IPS DF 4.7 (cell line): ENCODE measurements around the gene PYM1.
"Not testable (repeated sequence)": the region's sequence is repeated elsewhere in the genome, so short reads cannot be mapped to it uniquely, and the experiment has no call there.

Experiments used
- DNase-seq: peaks from one replicate; pipeline ENCODE4 v3.0.0-alpha.2; 2013; ENCODE audit warnings: low spot score; ENCODE audit errors: extremely low read depth

PYM1 gene

GRCh38 chr12:55940065-55940732, 12.5 kb upstream of the PYM1 start:
- peak; percentile 89 for DNase-seq

- no peak for DNase-seq
Measured at GRCh38 chr12:55938826-55939501, 11.3 kb upstream of the PYM1 start.

- DNase-seq = no peak
Measured at GRCh38 chr12:55937981-55938380, 10.3 kb upstream of the PYM1 start.

- no peak for DNase-seq
Measured at GRCh38 chr12:55935738-55936151, 8.1 kb upstream of the PYM1 start.

- no peak for DNase-seq
Measured at GRCh38 chr12:55934773-55935172, 7.1 kb upstream of the PYM1 start.

GRCh38 chr12:55933799-55934742, 6.4 kb upstream of the PYM1 start:
- no peak for DNase-seq

GRCh38 chr12:55933169-55933798, 5.6 kb upstream of the PYM1 start:
- DNase-seq = no peak

- no peak for DNase-seq
Measured at GRCh38 chr12:55932551-55932910, 4.8 kb upstream of the PYM1 start.

GRCh38 chr12:55931780-55932550, 4.3 kb upstream of the PYM1 start:
- no peak for DNase-seq

GRCh38 chr12:55931317-55931779, 3.7 kb upstream of the PYM1 start:
- no peak for DNase-seq

- no peak for DNase-seq
Measured at GRCh38 chr12:55930771-55931316, 3.1 kb upstream of the PYM1 start, which contains the start of gene DGKA. Gene DGKA (plus strand): TSS chr12:55931162. CDS start chr12:55936504, 5,342 bp downstream.

GRCh38 chr12:55929306-55929791, 1.7 kb upstream of the PYM1 start:
- DNase-seq = no peak

- DNase-seq = peak; percentile 78
Measured at GRCh38 chr12:55926738-55927587, 731 bp downstream of the PYM1 start.

- DNase-seq = no peak
Measured at GRCh38 chr12:55925870-55926737, 1.6 kb downstream of the PYM1 start.

GRCh38 chr12:55925371-55925770, 2.3 kb downstream of the PYM1 start:
- DNase-seq = no peak

- not testable (repeated sequence) for DNase-seq
Measured at GRCh38 chr12:55923648-55924047, 4.0 kb downstream of the PYM1 start.

- DNase-seq = no peak
Measured at GRCh38 chr12:55922126-55922525, 5.6 kb downstream of the PYM1 start.

- not testable (repeated sequence) for DNase-seq
Measured at GRCh38 chr12:55919032-55919431, 8.7 kb downstream of the PYM1 start.
